NT2/D1 (cell line): ENCODE results near the gene PAK2.

Experiments
- DNase-seq: peaks from one replicate; pipeline ENCODE4 v3.0.0-alpha.2; 2011; ENCODE audit warnings: low read depth, low spot score
- H3K27me3 ChIP-seq: 2 replicates; pipeline ENCODE4 v1.6.0; 2011; ENCODE audit warnings: mild to moderate bottlenecking; ENCODE audit not compliant: insufficient read length, insufficient read depth
- H3K36me3 ChIP-seq: 2 replicates; pipeline ENCODE4 v1.6.1; 2011; ENCODE audit warnings: mild to moderate bottlenecking, low read length, mixed read lengths; ENCODE audit not compliant: insufficient read depth, insufficient read length
- H3K4me1 ChIP-seq: 2 replicates; pipeline ENCODE4 v1.5.1; 2011; ENCODE audit not compliant: insufficient read depth, insufficient read length
- H3K4me3 ChIP-seq: 2 replicates; pipeline ENCODE4 v1.5.1; 2011; ENCODE audit warnings: low read depth; ENCODE audit not compliant: insufficient read length
- H3K9ac ChIP-seq: 2 replicates; pipeline ENCODE4 v1.6.0; 2011; ENCODE audit warnings: low read depth; ENCODE audit not compliant: insufficient read length
- H3K9me3 ChIP-seq: 2 replicates; pipeline ENCODE4 v1.5.1; 2011; ENCODE audit warnings: mild to moderate bottlenecking, low read length; ENCODE audit not compliant: insufficient read depth
- SUZ12 ChIP-seq: IDR thresholded peaks from 2 replicates; pipeline ENCODE4 v1.6.1; 2011; ENCODE audit not compliant: insufficient read length, insufficient read depth; ENCODE audit errors: extremely low read depth
- YY1 ChIP-seq: IDR thresholded peaks from 2 replicates; pipeline ENCODE4 v1.6.1; 2011; ENCODE audit not compliant: insufficient read length, insufficient read depth
- ZNF274 ChIP-seq: IDR thresholded peaks from 2 replicates; pipeline ENCODE4 v1.6.1; 2011; ENCODE audit warnings: mild to moderate bottlenecking, low read depth, low read length

PAK2 gene

GRCh38 chr3:196757876-196758739 lies 18.5 kb downstream of the PAK2 start:
- Histone ChIP-seq H3K9ac (no peak overlapping the region), H3K36me3 (peaks cover 30% of the 10 kb centered on the region), H3K27me3 (no peaks in the 10 kb centered on the region), H3K9me3 (peaks cover 55% of the 10 kb centered on the region), H3K4me1 (no peaks in the 10 kb centered on the region), H3K4me3 (no peak overlapping the region)
- no peak for DNase-seq
- no peak for TF ChIP-seq YY1
- TF ChIP-seq SUZ12, result no peak
- no peak for TF ChIP-seq ZNF274

GRCh38 chr3:196763179-196763578 lies 23.5 kb downstream of the PAK2 start:
- DNase-seq, result no peak
- H3K9me3 ChIP-seq, result peaks cover 19% of the 10 kb centered on the region
- H3K27me3 ChIP-seq, result no peaks in the 10 kb centered on the region
- H3K36me3 ChIP-seq, result peaks cover 12% of the 10 kb centered on the region
- TF ChIP-seq SUZ12, result no peak
- no peak for TF ChIP-seq ZNF274
- TF ChIP-seq YY1, result no peak
- no peaks in the 10 kb centered on the region for H3K4me1 ChIP-seq
- H3K9ac ChIP-seq, result no peak overlapping the region
- H3K4me3 ChIP-seq, result no peak overlapping the region

- Histone ChIP-seq H3K4me3 (no peak overlapping the region), H3K4me1 (no peaks in the 10 kb centered on the region), H3K9me3 (peaks cover 12% of the 10 kb centered on the region), H3K9ac (no peak overlapping the region), H3K27me3 (no peaks in the 10 kb centered on the region), H3K36me3 (peaks cover 19% of the 10 kb centered on the region)
- no peak for DNase-seq
- TF ChIP-seq YY1, result no peak
These were observed 25.8 kb downstream of the PAK2 start for GRCh38 chr3:196765454-196765853.

- no peak overlapping the region for H3K4me3 ChIP-seq
- H3K27me3 ChIP-seq, result no peaks in the 10 kb centered on the region
- no peak for DNase-seq
- H3K36me3 ChIP-seq, result peaks cover 12% of the 10 kb centered on the region
- TF ChIP-seq SUZ12 (no peak), ZNF274 (no peak), YY1 (no peak)
- H3K9ac ChIP-seq, result no peak overlapping the region
- H3K4me1 ChIP-seq, result no peaks in the 10 kb centered on the region
- H3K9me3 ChIP-seq, result no peaks in the 10 kb centered on the region
These were observed 31.4 kb downstream of the PAK2 start for GRCh38 chr3:196771067-196771466.

- no peak overlapping the region for H3K9ac ChIP-seq
- no peaks in the 10 kb centered on the region for H3K4me1 ChIP-seq
- H3K9me3 ChIP-seq, result no peaks in the 10 kb centered on the region
- no peaks in the 10 kb centered on the region for H3K27me3 ChIP-seq
- TF ChIP-seq YY1, result no peak
- peaks cover 12% of the 10 kb centered on the region for H3K36me3 ChIP-seq
- H3K4me3 ChIP-seq, result no peak overlapping the region
- DNase-seq, result no peak
These were observed 32.4 kb downstream of the PAK2 start for GRCh38 chr3:196772102-196772501.

- DNase-seq, result no peak
- no peaks in the 10 kb centered on the region; the same call in 1 of the 2 replicates for H3K9me3 ChIP-seq
- no peak for TF ChIP-seq ZNF274
- no peak for TF ChIP-seq SUZ12
- TF ChIP-seq YY1, result no peak
- peaks cover 14% of the 10 kb centered on the region for H3K36me3 ChIP-seq
- H3K27me3 ChIP-seq, result no peaks in the 10 kb centered on the region
- H3K9ac ChIP-seq, result no peak overlapping the region
- no peak overlapping the region for H3K4me3 ChIP-seq
- no peaks in the 10 kb centered on the region for H3K4me1 ChIP-seq
These were observed 33.2 kb downstream of the PAK2 start for GRCh38 chr3:196772897-196773296.

GRCh38 chr3:196774191-196774820 lies 34.6 kb downstream of the PAK2 start:
- Histone ChIP-seq H3K9ac (no peak overlapping the region), H3K4me3 (no peak overlapping the region), H3K4me1 (no peaks in the 10 kb centered on the region), H3K27me3 (no peaks in the 10 kb centered on the region), H3K36me3 (peaks cover 7% of the 10 kb centered on the region), H3K9me3 (peaks cover 8% of the 10 kb centered on the region; the same call in 1 of the 2 replicates)
- no peak for TF ChIP-seq SUZ12
- no peak for TF ChIP-seq ZNF274
- no peak for TF ChIP-seq YY1
- DNase-seq, result no peak
